LHCN-M2 (cell line): ENCODE data around the gene AKT1S1. TPM values are rescaled to one million over a fixed set of nuclear protein-coding genes. Genes with fewer than 3 reads are reported as not detected.

Experiments used
- DNase-seq: peaks from one replicate; pipeline ENCODE4 v3.0.0-alpha.2; 2012; ENCODE audit warnings: low read depth
- total RNA-seq: library from RNA; depleted of rRNA; stranded (reverse); fragments of >200 nt; gene quantifications from 2 replicates; pipeline ENCODE4 v1.2.3, GENCODE V29; 2014

Gene AKT1S1
- total RNA-seq, 1 experiment from 2014 or later, result 20.7 TPM

- DNase-seq, result peak; percentile 100
These were observed 7.5 kb downstream of the AKT1S1 start for GRCh38 chr19:49869484-49870308.

- DNase-seq, result no peak
These were observed 8.1 kb downstream of the AKT1S1 start for GRCh38 chr19:49869009-49869483.

- DNase-seq, result peak; percentile 90
These were observed 10.0 kb downstream of the AKT1S1 start, which contains the start of gene PNKP for GRCh38 chr19:49866933-49867782. TSS of gene PNKP (minus strand) at chr19:49867576. CDS start at chr19:49867204, 372 bp downstream.

GRCh38 chr19:49864890-49865289 is 12.3 kb downstream of the AKT1S1 start:
- DNase-seq, result no peak

- no peak for DNase-seq
These were observed 13.2 kb downstream of the AKT1S1 start for GRCh38 chr19:49863935-49864320.

- no peak for DNase-seq
These were observed 13.8 kb downstream of the AKT1S1 start for GRCh38 chr19:49863254-49863934.

- no peak for DNase-seq
These were observed 14.5 kb downstream of the AKT1S1 start for GRCh38 chr19:49862391-49863253.

- no peak for DNase-seq
These were observed 15.4 kb downstream of the AKT1S1 start for GRCh38 chr19:49861541-49862378.

GRCh38 chr19:49861107-49861506 is 16.0 kb downstream of the AKT1S1 start:
- DNase-seq, result no peak

- no peak for DNase-seq
These were observed 16.6 kb downstream of the AKT1S1 start for GRCh38 chr19:49860336-49861102.

GRCh38 chr19:49859682-49860335 is 17.3 kb downstream of the AKT1S1 start:
- no peak for DNase-seq

GRCh38 chr19:49858088-49858985 is 18.8 kb downstream of the AKT1S1 start:
- DNase-seq, result peak; percentile 70

GRCh38 chr19:49857838-49858087 is 19.4 kb downstream of the AKT1S1 start:
- DNase-seq, result no peak

- no peak for DNase-seq
These were observed 19.9 kb downstream of the AKT1S1 start for GRCh38 chr19:49857061-49857837.

GRCh38 chr19:49856574-49857021 is 20.6 kb downstream of the AKT1S1 start:
- no peak for DNase-seq

GRCh38 chr19:49855676-49856573 is 21.2 kb downstream of the AKT1S1 start:
- no peak for DNase-seq
